Effector memory CD4-positive, alpha-beta T cell (primary cell): ENCODE results near the gene TRPM8.
"Not testable (repeated sequence)": the region's sequence is repeated elsewhere in the genome, so short reads cannot be mapped to it uniquely, and the experiment has no call there.

ENCODE experiments used
- DNase-seq, 3 donors: peaks; one replicate each; pipeline ENCODE4 v3.0.0-alpha.2; 2020
- H3K27ac ChIP-seq: 2 replicates; pipeline ENCODE4 v1.7.0; 2013; ENCODE audit warnings: mild to moderate bottlenecking, low read length, moderate library complexity; ENCODE audit not compliant: insufficient read depth, poor library complexity, severe bottlenecking
- H3K27me3 ChIP-seq: replicated peaks from 2 replicates; pipeline ENCODE4 v1.7.0; 2013; ENCODE audit warnings: mild to moderate bottlenecking, low read length; ENCODE audit not compliant: insufficient read depth, control insufficient read depth, poor library complexity, severe bottlenecking
- H3K36me3 ChIP-seq: 2 replicates; pipeline ENCODE4 v1.7.0; 2013; ENCODE audit warnings: mild to moderate bottlenecking, low read length, moderate library complexity; ENCODE audit not compliant: control insufficient read depth, insufficient read depth
- H3K4me1 ChIP-seq: 2 replicates; pipeline ENCODE4 v1.7.0; 2013; ENCODE audit warnings: low read length, mild to moderate bottlenecking; ENCODE audit not compliant: control insufficient read depth, insufficient read depth, poor library complexity, severe bottlenecking
- H3K4me3 ChIP-seq: 2 replicates; pipeline ENCODE4 v1.7.0; 2013; ENCODE audit warnings: low read length, low read depth, mild to moderate bottlenecking; ENCODE audit not compliant: insufficient read depth, poor library complexity, severe bottlenecking
- H3K9me3 ChIP-seq: 2 replicates; pipeline ENCODE4 v1.7.0; 2013; ENCODE audit warnings: mild to moderate bottlenecking, low read length, moderate library complexity; ENCODE audit not compliant: control insufficient read depth

Gene TRPM8

GRCh38 chr2:233968556-233968955, 51.4 kb downstream of the TRPM8 start:
- H3K36me3 ChIP-seq: no peaks in the 10 kb centered on the region
- H3K27ac ChIP-seq: no peak overlapping the region
- H3K4me3 ChIP-seq: no peak overlapping the region
- H3K9me3 ChIP-seq: no peaks in the 10 kb centered on the region
- no peaks in the 10 kb centered on the region for H3K4me1 ChIP-seq
- no peak for DNase-seq
- no peaks in the 10 kb centered on the region for H3K27me3 ChIP-seq

- not testable (repeated sequence) for H3K27me3 ChIP-seq, DNase-seq, H3K27ac ChIP-seq, H3K4me1 ChIP-seq, H3K9me3 ChIP-seq, H3K4me3 ChIP-seq, H3K36me3 ChIP-seq
Measured at GRCh38 chr2:233972460-233972859, 55.3 kb downstream of the TRPM8 start.

- Histone ChIP-seq H3K9me3 (no peaks in the 10 kb centered on the region), H3K36me3 (no peaks in the 10 kb centered on the region), H3K4me3 (no peak overlapping the region), H3K4me1 (peaks cover 8% of the 10 kb centered on the region), H3K27me3 (no peaks in the 10 kb centered on the region), H3K27ac (no peak overlapping the region)
- DNase-seq: no peak
Measured at GRCh38 chr2:233972941-233973575, 55.9 kb downstream of the TRPM8 start.

- H3K4me1 ChIP-seq: peaks cover 8% of the 10 kb centered on the region
- no peak for DNase-seq
- H3K9me3 ChIP-seq: no peaks in the 10 kb centered on the region
- H3K27me3 ChIP-seq: no peaks in the 10 kb centered on the region
- no peak overlapping the region for H3K4me3 ChIP-seq
- no peaks in the 10 kb centered on the region for H3K36me3 ChIP-seq
- H3K27ac ChIP-seq: no peak overlapping the region
Measured at GRCh38 chr2:233973786-233974185, 56.6 kb downstream of the TRPM8 start.

- H3K27ac ChIP-seq: no peak overlapping the region
- no peaks in the 10 kb centered on the region for H3K36me3 ChIP-seq
- no peaks in the 10 kb centered on the region for H3K27me3 ChIP-seq
- DNase-seq: no peak
- H3K4me3 ChIP-seq: no peak overlapping the region
- peaks cover 8% of the 10 kb centered on the region for H3K4me1 ChIP-seq
- H3K9me3 ChIP-seq: no peaks in the 10 kb centered on the region
Measured at GRCh38 chr2:233974530-233975071, 57.4 kb downstream of the TRPM8 start.

- H3K4me1 ChIP-seq: peaks cover 8% of the 10 kb centered on the region
- no peaks in the 10 kb centered on the region for H3K27me3 ChIP-seq
- no peak overlapping the region for H3K27ac ChIP-seq
- H3K9me3 ChIP-seq: no peaks in the 10 kb centered on the region
- DNase-seq: no peak
- no peaks in the 10 kb centered on the region for H3K36me3 ChIP-seq
- H3K4me3 ChIP-seq: no peak overlapping the region
Measured at GRCh38 chr2:233976087-233976486, 58.9 kb downstream of the TRPM8 start.

- Histone ChIP-seq H3K4me1 (peaks cover 8% of the 10 kb centered on the region), H3K27ac (no peak overlapping the region), H3K36me3 (no peaks in the 10 kb centered on the region), H3K9me3 (no peaks in the 10 kb centered on the region), H3K27me3 (no peaks in the 10 kb centered on the region), H3K4me3 (no peak overlapping the region)
- DNase-seq: peak in 1 of 3 donors; percentile 8
Measured at GRCh38 chr2:233976690-233977294, 59.6 kb downstream of the TRPM8 start.

GRCh38 chr2:233977296-233977837, 60.2 kb downstream of the TRPM8 start:
- Histone ChIP-seq H3K4me1 (peaks cover 8% of the 10 kb centered on the region), H3K4me3 (no peak overlapping the region), H3K27ac (no peak overlapping the region), H3K9me3 (no peaks in the 10 kb centered on the region), H3K36me3 (no peaks in the 10 kb centered on the region), H3K27me3 (no peaks in the 10 kb centered on the region)
- no peak for DNase-seq

GRCh38 chr2:233979748-233980147, 62.6 kb downstream of the TRPM8 start:
- Histone ChIP-seq H3K36me3 (no peaks in the 10 kb centered on the region), H3K4me1 (peaks cover 8% of the 10 kb centered on the region), H3K27me3 (no peaks in the 10 kb centered on the region), H3K4me3 (no peak overlapping the region), H3K27ac (no peak overlapping the region), H3K9me3 (no peaks in the 10 kb centered on the region)
- no peak for DNase-seq

GRCh38 chr2:233980955-233981561, 63.9 kb downstream of the TRPM8 start:
- Histone ChIP-seq H3K9me3 (no peaks in the 10 kb centered on the region), H3K36me3 (no peaks in the 10 kb centered on the region), H3K4me3 (no peak overlapping the region), H3K4me1 (peaks cover 8% of the 10 kb centered on the region), H3K27ac (no peak overlapping the region), H3K27me3 (no peaks in the 10 kb centered on the region)
- DNase-seq: no peak
